GM19468 (cell line): ENCODE results near the gene PATJ.
"Not testable (repeated sequence)": the region's sequence is repeated elsewhere in the genome, so short reads cannot be mapped to it uniquely, and the experiment has no call there.

Source experiments
- ATAC-seq: cut with Tn5 transposase; IDR thresholded peaks from one replicate; pipeline ENCODE4 v1.9.1; 2021; ENCODE audit warnings: mild to moderate bottlenecking, moderate library complexity, moderate number of reproducible peaks; ENCODE audit not compliant: unreplicated experiment; ENCODE audit errors: extremely low read depth

Gene PATJ

DNA sequence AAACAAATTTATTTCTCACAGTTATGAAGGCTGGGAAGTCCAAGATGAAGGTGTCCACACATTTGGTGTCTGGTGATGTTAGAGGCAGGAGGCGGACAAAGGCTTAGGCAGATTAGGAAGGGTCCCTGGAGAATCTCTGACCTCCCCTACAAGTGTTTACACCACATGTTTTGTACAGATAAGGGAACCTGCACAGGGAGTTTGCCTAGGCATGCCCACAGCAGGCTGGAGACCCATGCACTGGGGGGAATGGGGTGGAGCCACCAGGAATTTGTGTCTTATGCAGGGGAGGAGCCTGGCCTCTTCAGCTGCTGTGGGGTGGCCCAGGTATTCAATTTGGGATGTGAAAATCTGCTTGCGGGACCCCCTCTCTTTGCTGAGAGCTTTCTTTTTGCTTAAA, 131.3 kb downstream of the PATJ start:
- no peak for ATAC-seq

GRCh38 chr1:61873994-61874393, 131.7 kb downstream of the PATJ start:
- ATAC-seq = no peak

GRCh38 chr1:61875198-61875597, 132.9 kb downstream of the PATJ start:
- ATAC-seq = no peak

GRCh38 chr1:61879887-61880474, 137.7 kb downstream of the PATJ start:
- not testable (repeated sequence) for ATAC-seq

DNA sequence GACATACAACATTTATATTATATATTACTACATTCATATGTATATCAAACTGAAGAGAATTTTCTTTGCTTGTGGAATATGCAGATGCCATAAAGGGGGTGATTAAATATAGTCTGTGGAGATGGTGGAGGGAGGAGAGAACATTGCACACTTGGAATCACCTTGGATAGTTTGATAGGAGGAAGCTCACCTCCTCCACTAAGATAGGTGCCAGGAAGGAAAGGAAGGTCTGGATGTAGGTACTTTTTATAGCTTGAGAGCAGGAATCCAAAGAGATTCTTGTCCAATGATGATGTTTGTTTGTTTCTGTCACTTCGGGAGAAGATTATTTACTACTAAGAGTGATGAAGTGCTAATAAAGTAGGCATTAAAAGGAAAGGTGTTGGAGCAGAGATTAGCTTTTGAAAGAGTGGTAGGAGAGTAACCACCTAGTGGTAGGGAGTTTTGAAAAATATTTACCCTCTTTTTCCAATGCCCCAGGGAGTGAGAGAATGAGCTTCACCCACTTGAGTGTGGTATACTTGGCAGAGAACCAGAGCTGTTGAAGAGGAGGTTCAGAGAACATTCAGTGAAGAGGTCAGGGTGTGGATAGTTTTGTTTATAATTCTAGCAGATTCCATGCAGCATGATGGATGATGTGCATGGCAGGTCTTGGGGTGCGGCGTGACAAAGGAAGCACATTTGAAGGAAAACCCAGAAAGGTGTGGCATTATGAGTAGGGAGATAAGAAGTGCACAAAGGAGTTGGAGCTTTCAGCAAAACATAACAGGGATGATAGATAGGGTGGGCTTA, 145.0 kb downstream of the PATJ start:
- no peak for ATAC-seq

GRCh38 chr1:61887931-61888564, 145.8 kb downstream of the PATJ start:
- ATAC-seq = no peak

- ATAC-seq = no peak
These were observed 146.5 kb downstream of the PATJ start for GRCh38 chr1:61888808-61889207.

DNA sequence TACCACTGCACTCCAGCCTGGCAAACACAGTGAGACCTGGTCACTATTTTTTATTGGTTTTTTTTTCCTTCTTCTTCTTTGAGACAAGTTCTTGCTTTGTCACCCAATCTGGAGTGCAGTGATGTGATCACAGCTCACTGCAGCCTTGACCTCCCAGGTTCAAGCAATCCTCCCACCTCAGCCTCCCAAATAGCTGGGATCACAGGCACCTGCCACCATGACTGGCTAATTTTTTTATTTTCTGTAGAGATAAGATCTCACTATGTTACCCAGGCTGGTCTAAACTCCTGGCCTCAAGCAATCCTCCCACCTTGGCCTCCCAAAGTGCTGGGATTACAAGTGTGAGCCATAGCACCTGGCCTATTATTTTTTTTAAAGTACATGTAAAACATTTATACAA, 148.2 kb downstream of the PATJ start:
- not testable (repeated sequence) for ATAC-seq

DNA sequence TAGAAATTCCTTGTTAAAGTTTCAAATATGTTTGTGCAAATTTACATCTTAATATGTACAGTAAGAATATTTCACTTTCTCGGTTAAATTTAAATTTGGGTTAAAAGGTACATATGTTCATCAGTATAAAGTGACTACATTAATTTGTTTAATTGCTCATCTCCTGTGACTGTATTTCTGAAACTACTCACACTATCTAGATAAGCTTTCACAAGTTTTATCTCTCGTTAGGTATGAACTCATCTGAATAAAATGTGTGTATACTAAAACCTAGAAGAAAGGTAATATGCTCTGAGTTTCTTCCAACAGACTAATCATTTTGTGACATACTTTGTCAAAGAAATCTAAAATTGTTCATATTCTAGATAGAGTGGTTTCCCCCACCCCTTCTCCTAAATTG, 150.7 kb downstream of the PATJ start:
- no peak for ATAC-seq

GRCh38 chr1:61894296-61894695, 152.0 kb downstream of the PATJ start:
- ATAC-seq = not testable (repeated sequence)

GRCh38 chr1:61895175-61895574, 152.9 kb downstream of the PATJ start:
- ATAC-seq = no peak

- no peak for ATAC-seq
These were observed 156.4 kb downstream of the PATJ start for GRCh38 chr1:61898658-61899057.

DNA sequence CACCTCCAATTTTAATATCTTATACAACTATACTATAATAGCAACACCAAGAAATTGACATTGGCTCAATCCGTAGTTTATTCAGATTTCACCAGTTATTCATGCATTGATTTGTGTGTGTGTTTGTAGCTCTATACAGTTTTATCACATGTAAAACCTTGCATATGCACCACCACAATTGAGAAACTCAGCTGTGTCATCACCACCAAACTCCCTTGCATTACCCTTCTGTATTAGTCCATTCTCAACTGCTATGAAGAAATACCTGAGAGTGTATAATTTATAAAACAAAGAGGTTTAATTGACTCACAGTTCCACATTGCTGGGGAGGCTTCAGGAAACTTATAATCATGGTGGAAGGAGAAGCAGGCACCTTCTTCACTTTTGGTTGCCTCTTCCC, 162.1 kb downstream of the PATJ start:
- no peak for ATAC-seq

- ATAC-seq = no peak
These were observed 164.8 kb downstream of the PATJ start for GRCh38 chr1:61907102-61907501.

DNA sequence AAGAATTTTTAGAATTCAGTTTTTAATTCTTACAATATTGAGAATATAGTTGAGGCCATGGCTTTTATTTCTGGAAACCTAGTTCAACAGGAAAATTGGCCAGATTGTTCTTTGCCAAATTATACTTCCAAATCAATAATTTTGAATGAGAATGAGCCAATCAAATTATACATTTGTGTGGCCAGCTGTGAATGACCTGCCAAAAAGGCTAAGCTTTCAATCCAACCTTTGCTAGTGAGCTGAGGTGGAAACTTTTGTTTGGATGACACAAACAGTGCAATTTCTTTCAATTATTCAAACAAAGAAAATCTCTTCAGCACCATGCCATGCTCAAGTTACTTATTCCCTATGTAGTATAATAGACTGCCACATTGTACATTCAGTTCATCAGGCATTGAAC, 167.8 kb downstream of the PATJ start:
- ATAC-seq = no peak

DNA sequence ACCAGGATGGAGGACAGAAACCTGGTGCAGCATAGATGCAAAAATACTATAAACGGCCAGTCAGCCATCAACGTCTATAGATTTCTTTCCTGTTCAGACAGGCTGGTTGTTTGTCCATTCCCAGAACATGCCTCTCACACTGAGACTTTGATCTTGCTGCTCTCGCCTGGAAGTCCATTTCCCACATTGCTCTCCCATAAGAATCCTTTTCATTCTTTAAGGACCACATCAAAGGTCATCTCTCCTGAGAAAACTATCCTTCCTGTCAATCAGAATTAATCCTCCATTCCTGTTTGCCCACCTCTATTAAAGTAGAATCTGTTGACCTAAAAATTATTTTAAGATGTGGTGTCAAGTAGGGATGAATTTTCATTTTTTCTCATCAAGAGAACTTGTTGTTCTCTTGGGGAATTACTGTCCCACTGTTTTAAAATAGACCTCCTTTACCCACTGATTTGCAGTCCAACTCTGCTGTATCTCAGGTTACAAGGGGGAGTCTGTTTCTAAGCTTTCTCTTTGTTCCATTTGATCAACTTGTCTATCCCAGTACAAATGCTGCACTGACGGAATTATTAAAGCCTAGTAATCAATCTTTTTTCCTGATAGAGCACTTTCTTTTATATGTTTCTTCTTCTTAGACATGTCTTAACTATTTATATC, 172.7 kb downstream of the PATJ start:
- ATAC-seq = no peak

GRCh38 chr1:61921435-61921834, 179.2 kb downstream of the PATJ start:
- no peak for ATAC-seq

GRCh38 chr1:61922950-61923480, 180.7 kb downstream of the PATJ start:
- ATAC-seq = no peak

GRCh38 chr1:61925591-61926298, 183.5 kb downstream of the PATJ start:
- no peak for ATAC-seq

- ATAC-seq = no peak
These were observed 184.3 kb downstream of the PATJ start for GRCh38 chr1:61926597-61926996.
